Brain microvascular endothelial cell (primary cell): Measurements from ENCODE around the gene AGBL3.

Experiments used
- DNase-seq: peaks from one replicate; pipeline ENCODE4 v3.0.0-alpha.2; 2020
- H3K27ac ChIP-seq: fragments of 250-450 bp; sonication (Bioruptor Pico); 2 replicates; pipeline ENCODE4 v1.5.1; 2020; ENCODE audit warnings: mild to moderate bottlenecking, moderate library complexity
- H3K27me3 ChIP-seq: fragments of 250-450 bp; sonication (Bioruptor Pico); replicated peaks from 2 replicates; pipeline ENCODE4 v1.5.1; 2020; ENCODE audit warnings: mild to moderate bottlenecking
- H3K36me3 ChIP-seq: fragments of 250-450 bp; sonication (Bioruptor Pico); replicated peaks from 2 replicates; pipeline ENCODE4 v1.5.1; 2020; ENCODE audit warnings: mild to moderate bottlenecking
- H3K4me3 ChIP-seq: 2 replicates; pipeline ENCODE4 v1.5.1; 2011; ENCODE audit warnings: low read depth, mild to moderate bottlenecking, control low read depth, low read length, moderate library complexity
- CTCF ChIP-seq: IDR thresholded peaks from 2 replicates; pipeline ENCODE4 v1.5.1; 2011; ENCODE audit warnings: low read depth, mild to moderate bottlenecking, moderate library complexity, low read length, control low read depth, inconsistent platforms; ENCODE audit errors: missing control alignments
- in situ Hi-C: cut with HindIII; loops from 2 replicates; pipeline ENCODE4 v1.10.0; 2017; ENCODE audit warnings: low sequenced_read_pairs, low pct_ligation_motif_present

The AGBL3 gene

GRCh38 chr7:135098391-135098790 is 112.1 kb downstream of the AGBL3 start:
- H3K4me3 ChIP-seq = no peak overlapping the region
- in situ Hi-C loops = no loop called here
- H3K27me3 ChIP-seq = no peaks in the 10 kb centered on the region
- peak; percentile 9 for DNase-seq
- no peak overlapping the region for H3K27ac ChIP-seq
- no peaks in the 10 kb centered on the region for H3K36me3 ChIP-seq
- TF ChIP-seq CTCF = no peak

GRCh38 chr7:135100856-135101255 is 114.5 kb downstream of the AGBL3 start:
- Histone ChIP-seq H3K4me3 (no peak overlapping the region), H3K36me3 (no peaks in the 10 kb centered on the region), H3K27ac (no peak overlapping the region), H3K27me3 (no peaks in the 10 kb centered on the region)
- in situ Hi-C loops = no loop called here
- TF ChIP-seq CTCF = no peak
- peak; percentile 6 for DNase-seq

GRCh38 chr7:135102372-135102771 is 116.1 kb downstream of the AGBL3 start:
- Histone ChIP-seq H3K4me3 (no peak overlapping the region), H3K27me3 (no peaks in the 10 kb centered on the region), H3K36me3 (no peaks in the 10 kb centered on the region), H3K27ac (no peak overlapping the region)
- no peak for TF ChIP-seq CTCF
- in situ Hi-C loops = no loop called here
- no peak for DNase-seq

GRCh38 chr7:135109562-135109961 is 123.3 kb downstream of the AGBL3 start:
- H3K27me3 ChIP-seq = no peaks in the 10 kb centered on the region
- in situ Hi-C loops = no loop called here
- H3K27ac ChIP-seq = no peak overlapping the region
- TF ChIP-seq CTCF = no peak
- no peak overlapping the region for H3K4me3 ChIP-seq
- no peak for DNase-seq
- H3K36me3 ChIP-seq = no peaks in the 10 kb centered on the region

GRCh38 chr7:135109976-135110375 is 123.7 kb downstream of the AGBL3 start:
- in situ Hi-C loops = no loop called here
- no peaks in the 10 kb centered on the region for H3K27me3 ChIP-seq
- no peak overlapping the region for H3K4me3 ChIP-seq
- no peak for DNase-seq
- TF ChIP-seq CTCF = no peak
- H3K27ac ChIP-seq = no peak overlapping the region
- H3K36me3 ChIP-seq = no peaks in the 10 kb centered on the region

GRCh38 chr7:135111379-135111778 is 125.1 kb downstream of the AGBL3 start:
- in situ Hi-C loops = no loop called here
- no peak for TF ChIP-seq CTCF
- Histone ChIP-seq H3K27ac (no peak overlapping the region), H3K36me3 (no peaks in the 10 kb centered on the region), H3K27me3 (no peaks in the 10 kb centered on the region), H3K4me3 (no peak overlapping the region)
- DNase-seq = no peak
